T1000 (cell line): ENCODE results near the gene ENKUR.

ENCODE experiments used
- DNase-seq: peaks from one replicate; lab custom pipeline; 2025; ENCODE audit warnings: mixed read lengths; lab: John Stamatoyannopoulos, UW

ENKUR gene, protein sequence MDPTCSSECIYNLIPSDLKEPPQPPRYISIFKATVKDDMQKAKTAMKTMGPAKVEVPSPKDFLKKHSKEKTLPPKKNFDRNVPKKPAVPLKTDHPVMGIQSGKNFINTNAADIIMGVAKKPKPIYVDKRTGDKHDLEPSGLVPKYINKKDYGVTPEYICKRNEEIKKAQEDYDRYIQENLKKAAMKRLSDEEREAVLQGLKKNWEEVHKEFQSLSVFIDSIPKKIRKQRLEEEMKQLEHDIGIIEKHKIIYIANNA

GRCh38 chr10:25015828-25016375 lies at the start of gene ENKUR:
ENKUR (minus strand) TSS chr10:25016158; CDS start chr10:25015936, 222 bp downstream.
- DNase-seq, result peak; percentile 88

- no peak for DNase-seq
Measured at GRCh38 chr10:25064401-25064800, 48.4 kb upstream of the ENKUR start.

DNA sequence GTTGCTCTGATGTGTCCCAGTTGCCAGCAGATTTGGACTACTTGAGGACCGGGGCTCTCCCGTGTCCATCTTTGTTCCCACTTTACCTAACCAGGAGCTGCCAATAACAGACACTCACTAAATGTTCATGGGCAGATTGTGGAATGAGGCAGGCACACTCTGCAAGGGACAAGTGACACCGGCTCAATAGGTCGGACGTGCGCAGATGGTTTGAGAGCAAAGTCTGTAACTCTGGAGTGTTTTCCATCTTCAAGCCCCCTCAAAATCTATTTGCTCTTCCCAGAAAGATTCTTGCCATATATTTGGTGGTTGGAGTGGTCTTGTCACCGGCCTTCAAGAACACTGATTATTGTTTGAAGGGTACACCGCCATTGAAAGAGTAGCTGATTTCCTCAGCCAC lies 47.7 kb upstream of the ENKUR start:
- DNase-seq, result no peak

GRCh38 chr10:25063157-25063556 lies 47.2 kb upstream of the ENKUR start:
- no peak for DNase-seq

GRCh38 chr10:25061711-25062449 lies 45.9 kb upstream of the ENKUR start:
- peak; percentile 8 for DNase-seq

GRCh38 chr10:25061125-25061524 lies 45.2 kb upstream of the ENKUR start:
- DNase-seq, result no peak

DNA sequence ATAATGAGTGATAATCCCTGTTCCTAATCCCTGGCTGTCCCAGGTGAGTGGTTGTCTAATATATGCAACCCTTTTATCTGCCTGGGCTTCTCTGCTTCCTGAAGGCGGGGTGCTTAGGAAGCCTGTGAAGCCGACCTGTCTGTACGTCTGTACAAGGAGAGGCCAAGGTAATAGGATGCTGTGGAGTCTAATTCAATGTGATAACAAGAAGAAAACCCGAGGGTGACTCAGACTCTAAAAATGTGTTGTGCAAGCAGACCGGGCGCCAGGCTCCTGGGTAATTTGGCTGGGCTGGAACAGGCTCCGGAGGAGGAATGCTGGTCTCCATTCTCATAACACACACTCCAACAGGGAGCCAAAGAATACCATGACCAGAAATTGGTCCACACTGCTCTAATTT lies 44.0 kb upstream of the ENKUR start:
- DNase-seq, result peak; percentile 40

- no peak for DNase-seq
Measured at GRCh38 chr10:25057886-25058285, 41.9 kb upstream of the ENKUR start.

DNA sequence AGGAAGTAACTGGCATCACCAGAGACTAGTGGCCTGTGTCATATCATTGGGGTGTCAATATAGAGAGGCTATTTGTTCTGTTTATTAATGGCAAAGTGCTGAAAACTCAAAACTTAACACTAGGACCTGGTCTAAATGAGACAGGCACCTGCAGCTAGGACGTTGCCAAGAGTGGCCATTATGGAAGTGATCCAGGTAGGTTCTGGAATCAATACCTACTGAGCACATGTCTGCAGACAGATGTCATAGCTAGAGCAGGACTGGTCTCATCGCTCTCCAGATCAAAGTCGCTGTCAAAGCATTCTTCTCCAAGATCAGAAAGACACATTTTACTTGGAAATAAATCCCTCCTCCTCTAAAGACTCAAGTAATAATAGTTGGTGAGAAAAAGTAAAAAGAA lies 40.8 kb upstream of the ENKUR start:
- DNase-seq, result no peak

- no peak for DNase-seq
Measured at GRCh38 chr10:25052012-25052411, 36.1 kb upstream of the ENKUR start.

GRCh38 chr10:25050402-25050801 lies 34.4 kb upstream of the ENKUR start:
- DNase-seq, result no peak

GRCh38 chr10:25049966-25050365 lies 34.0 kb upstream of the ENKUR start:
- DNase-seq, result no peak

- DNase-seq, result no peak
Measured at GRCh38 chr10:25048450-25048849, 32.5 kb upstream of the ENKUR start.

- DNase-seq, result peak; percentile 6
Measured at GRCh38 chr10:25047591-25048301, 31.8 kb upstream of the ENKUR start.

- DNase-seq, result no peak
Measured at GRCh38 chr10:25047088-25047487, 31.1 kb upstream of the ENKUR start.

DNA sequence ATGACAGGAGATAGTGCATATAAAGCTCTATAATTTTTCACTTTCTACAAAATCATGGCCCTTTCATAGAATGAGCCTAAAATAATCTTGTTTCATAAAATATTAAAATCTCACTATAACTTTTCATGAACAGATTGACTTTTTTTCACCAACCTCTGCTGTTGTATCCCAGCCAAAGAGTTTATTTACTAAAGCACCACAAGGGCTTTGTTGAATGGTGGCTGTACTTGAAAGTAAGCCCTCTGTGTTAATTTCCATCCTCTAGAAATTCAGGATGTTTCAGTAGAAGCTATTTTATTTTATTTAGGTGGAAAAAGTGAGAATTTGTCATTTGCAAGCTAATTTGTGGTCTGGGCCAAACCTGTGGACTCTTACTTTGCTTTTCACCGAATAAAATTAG lies 30.7 kb upstream of the ENKUR start:
- no peak for DNase-seq

DNA sequence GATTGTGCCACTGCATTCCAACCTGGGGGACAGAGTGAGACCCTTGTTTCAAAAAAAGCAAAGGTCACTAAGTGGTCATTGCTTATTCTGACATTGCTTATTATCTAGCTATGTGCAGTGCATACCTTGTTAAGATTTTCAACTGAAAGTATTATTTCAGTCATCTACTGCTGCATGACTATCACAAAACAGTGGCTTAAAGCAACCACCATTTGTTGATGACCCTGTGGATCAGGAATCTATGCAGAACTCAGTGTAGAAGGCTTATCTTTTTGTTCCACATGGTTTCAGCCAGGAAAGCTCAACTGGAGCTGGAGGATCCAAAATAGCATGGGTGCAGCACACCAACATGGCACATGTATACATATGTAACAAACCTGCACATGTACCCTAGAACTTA lies 23.6 kb upstream of the ENKUR start:
- no peak for DNase-seq

GRCh38 chr10:25038325-25038724 lies 22.4 kb upstream of the ENKUR start:
- no peak for DNase-seq

GRCh38 chr10:25036381-25036780 lies 20.4 kb upstream of the ENKUR start:
- no peak for DNase-seq

- DNase-seq, result no peak
Measured at GRCh38 chr10:25029519-25029918, 13.6 kb upstream of the ENKUR start.

GRCh38 chr10:25028711-25029110 lies 12.8 kb upstream of the ENKUR start:
- no peak for DNase-seq

- DNase-seq, result no peak
Measured at GRCh38 chr10:25026463-25026862, 10.5 kb upstream of the ENKUR start.

GRCh38 chr10:25024528-25024927 lies 8.6 kb upstream of the ENKUR start:
- DNase-seq, result no peak
